Mammary epithelial cell (primary cell): Measurements from ENCODE around the gene COL17A1.

ENCODE experiments used
- EZH2 ChIP-seq: IDR thresholded peaks from 2 replicates; pipeline ENCODE4 v1.6.1; 2012; ENCODE audit warnings: low read length, inconsistent platforms, borderline replicate concordance
- TF ChIP-seq, protein P1 (sequence below), 2 donors: IDR thresholded peaks in 1 of 2; conservative IDR thresholded peaks in 1 of 2; 2 replicates each; pipeline ENCODE4 v1.5.1; 2011 to 2012; ENCODE audit warnings: inconsistent platforms in 2 of 2, low read length in 2 of 2, mild to moderate bottlenecking in 2 of 2, control low read depth in 1 of 2, low read depth in 1 of 2; ENCODE audit not compliant: insufficient read depth in 1 of 2; ENCODE audit errors: extremely low read depth in 1 of 2

DNA sequence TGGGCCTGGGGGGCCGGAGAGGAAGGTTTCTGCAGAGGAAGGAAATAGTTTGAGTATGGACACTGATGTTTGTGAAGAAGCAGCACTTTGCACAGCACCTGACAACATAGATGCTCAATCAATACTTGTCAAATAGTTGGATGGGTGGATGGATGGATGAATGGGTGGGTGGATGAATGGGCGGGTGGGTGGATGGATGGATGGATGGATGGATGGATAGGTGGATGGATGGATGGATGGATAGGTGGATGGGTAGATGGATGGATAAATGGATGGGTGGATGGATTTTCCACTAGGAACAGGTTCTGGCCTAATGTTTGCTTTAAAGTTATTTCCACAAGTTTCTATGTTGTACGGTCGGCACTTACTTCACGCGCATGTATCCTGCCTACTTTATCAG lies 45.3 kb downstream of the COL17A1 start:
- TF ChIP-seq, protein P1, sequence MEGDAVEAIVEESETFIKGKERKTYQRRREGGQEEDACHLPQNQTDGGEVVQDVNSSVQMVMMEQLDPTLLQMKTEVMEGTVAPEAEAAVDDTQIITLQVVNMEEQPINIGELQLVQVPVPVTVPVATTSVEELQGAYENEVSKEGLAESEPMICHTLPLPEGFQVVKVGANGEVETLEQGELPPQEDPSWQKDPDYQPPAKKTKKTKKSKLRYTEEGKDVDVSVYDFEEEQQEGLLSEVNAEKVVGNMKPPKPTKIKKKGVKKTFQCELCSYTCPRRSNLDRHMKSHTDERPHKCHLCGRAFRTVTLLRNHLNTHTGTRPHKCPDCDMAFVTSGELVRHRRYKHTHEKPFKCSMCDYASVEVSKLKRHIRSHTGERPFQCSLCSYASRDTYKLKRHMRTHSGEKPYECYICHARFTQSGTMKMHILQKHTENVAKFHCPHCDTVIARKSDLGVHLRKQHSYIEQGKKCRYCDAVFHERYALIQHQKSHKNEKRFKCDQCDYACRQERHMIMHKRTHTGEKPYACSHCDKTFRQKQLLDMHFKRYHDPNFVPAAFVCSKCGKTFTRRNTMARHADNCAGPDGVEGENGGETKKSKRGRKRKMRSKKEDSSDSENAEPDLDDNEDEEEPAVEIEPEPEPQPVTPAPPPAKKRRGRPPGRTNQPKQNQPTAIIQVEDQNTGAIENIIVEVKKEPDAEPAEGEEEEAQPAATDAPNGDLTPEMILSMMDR (conservative IDR thresholded peaks at IDR 0.05 in 1 of 2, IDR thresholded peaks at IDR 0.05 in 1 of 2; ENCODE audit: extremely low read depth in 1 of 2, insufficient read depth in 1 of 2, low read depth in 1 of 2, low read length in 2 of 2): no peak
- TF ChIP-seq EZH2: no peak
